Measurements from ENCODE around the gene RARRES2.

Gene RARRES2

DNA sequence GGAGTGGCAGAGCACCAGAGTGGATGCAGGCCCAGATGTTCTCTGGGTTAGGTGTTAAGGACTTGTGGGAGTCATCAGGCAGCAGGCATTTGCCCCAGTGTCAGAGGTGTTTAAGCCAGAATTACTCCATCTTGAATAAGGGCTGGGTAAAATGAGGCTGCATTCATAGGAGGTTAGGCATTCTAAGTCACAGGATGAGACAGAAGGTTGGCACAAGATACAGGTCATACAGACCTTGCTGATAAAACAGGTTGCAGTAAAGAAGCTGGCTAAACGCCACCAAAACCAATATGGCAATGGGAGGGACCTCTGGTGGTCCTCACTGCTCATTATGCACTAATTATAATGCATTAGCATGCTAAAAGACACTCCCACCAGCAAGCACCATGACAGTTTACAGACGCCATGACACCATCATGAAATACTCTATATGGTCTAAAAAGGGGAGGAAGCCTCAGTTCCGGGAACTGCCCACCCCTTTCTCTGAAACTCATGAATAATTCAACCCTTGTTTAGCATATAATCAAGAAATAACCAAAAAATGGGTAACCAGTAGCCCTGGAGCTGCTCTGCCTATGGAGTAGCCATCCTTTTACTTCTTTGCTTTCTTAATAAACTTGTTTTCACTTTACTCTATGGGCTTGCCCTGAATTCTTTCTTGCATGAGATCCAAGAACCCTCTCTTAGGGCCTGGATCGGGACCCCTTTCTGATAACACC, 19.2 kb downstream of the RARRES2 start:
- no peak for TF ChIP-seq TCF12 (IDR thresholded peaks at IDR 0.05; ENCODE audit: low read depth)
- TF ChIP-seq TAF1 (IDR thresholded peaks at IDR 0.05; ENCODE audit: low read depth), result no peak
- no peak for TF ChIP-seq ZBTB7A (IDR thresholded peaks at IDR 0.05; ENCODE audit: low read depth)
- TF ChIP-seq FOXM1 (IDR thresholded peaks at IDR 0.05; ENCODE audit: borderline replicate concordance, low read depth), result no peak
- no peak for TF ChIP-seq EGR1 (IDR thresholded peaks at IDR 0.05)
- TF ChIP-seq, protein P1, sequence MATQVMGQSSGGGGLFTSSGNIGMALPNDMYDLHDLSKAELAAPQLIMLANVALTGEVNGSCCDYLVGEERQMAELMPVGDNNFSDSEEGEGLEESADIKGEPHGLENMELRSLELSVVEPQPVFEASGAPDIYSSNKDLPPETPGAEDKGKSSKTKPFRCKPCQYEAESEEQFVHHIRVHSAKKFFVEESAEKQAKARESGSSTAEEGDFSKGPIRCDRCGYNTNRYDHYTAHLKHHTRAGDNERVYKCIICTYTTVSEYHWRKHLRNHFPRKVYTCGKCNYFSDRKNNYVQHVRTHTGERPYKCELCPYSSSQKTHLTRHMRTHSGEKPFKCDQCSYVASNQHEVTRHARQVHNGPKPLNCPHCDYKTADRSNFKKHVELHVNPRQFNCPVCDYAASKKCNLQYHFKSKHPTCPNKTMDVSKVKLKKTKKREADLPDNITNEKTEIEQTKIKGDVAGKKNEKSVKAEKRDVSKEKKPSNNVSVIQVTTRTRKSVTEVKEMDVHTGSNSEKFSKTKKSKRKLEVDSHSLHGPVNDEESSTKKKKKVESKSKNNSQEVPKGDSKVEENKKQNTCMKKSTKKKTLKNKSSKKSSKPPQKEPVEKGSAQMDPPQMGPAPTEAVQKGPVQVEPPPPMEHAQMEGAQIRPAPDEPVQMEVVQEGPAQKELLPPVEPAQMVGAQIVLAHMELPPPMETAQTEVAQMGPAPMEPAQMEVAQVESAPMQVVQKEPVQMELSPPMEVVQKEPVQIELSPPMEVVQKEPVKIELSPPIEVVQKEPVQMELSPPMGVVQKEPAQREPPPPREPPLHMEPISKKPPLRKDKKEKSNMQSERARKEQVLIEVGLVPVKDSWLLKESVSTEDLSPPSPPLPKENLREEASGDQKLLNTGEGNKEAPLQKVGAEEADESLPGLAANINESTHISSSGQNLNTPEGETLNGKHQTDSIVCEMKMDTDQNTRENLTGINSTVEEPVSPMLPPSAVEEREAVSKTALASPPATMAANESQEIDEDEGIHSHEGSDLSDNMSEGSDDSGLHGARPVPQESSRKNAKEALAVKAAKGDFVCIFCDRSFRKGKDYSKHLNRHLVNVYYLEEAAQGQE (IDR thresholded peaks at IDR 0.05; ENCODE audit: low read depth), result no peak
- no peak for TF ChIP-seq CEBPB (IDR thresholded peaks at IDR 0.05)
- TF ChIP-seq RAD21 (IDR thresholded peaks at IDR 0.05; ENCODE audit: low read depth), result no peak
- TF ChIP-seq, protein P2, sequence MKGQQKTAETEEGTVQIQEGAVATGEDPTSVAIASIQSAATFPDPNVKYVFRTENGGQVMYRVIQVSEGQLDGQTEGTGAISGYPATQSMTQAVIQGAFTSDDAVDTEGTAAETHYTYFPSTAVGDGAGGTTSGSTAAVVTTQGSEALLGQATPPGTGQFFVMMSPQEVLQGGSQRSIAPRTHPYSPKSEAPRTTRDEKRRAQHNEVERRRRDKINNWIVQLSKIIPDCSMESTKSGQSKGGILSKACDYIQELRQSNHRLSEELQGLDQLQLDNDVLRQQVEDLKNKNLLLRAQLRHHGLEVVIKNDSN (IDR thresholded peaks at IDR 0.05), result no peak
- TF ChIP-seq CREB1 (IDR thresholded peaks at IDR 0.05; ENCODE audit: low read depth), result no peak
- TF ChIP-seq YY1 (IDR thresholded peaks at IDR 0.05; ENCODE audit: low read depth), result no peak
- TF ChIP-seq TEAD4 (IDR thresholded peaks at IDR 0.05), result no peak

DNA sequence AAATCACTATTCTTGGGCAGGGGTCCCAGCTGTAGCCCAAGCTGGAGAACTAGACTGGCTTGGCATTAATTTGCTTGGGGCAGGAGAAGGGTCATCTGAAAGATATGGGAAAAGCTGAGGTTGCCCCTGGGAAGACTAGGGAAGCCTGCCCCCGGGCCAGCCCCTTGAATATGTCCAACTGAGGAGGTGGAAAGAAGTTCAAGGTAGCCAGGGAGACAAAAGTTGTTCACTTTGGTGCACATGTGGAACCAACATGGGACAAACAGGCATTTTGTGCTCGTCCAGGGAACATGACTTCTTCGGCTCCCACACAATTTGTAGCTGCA, 19.7 kb downstream of the RARRES2 start:
- TF ChIP-seq TCF12 (IDR thresholded peaks at IDR 0.05; ENCODE audit: low read depth) (no peak), CEBPB (IDR thresholded peaks at IDR 0.05) (no peak), TEAD4 (IDR thresholded peaks at IDR 0.05) (no peak), FOXM1 (IDR thresholded peaks at IDR 0.05; ENCODE audit: borderline replicate concordance, low read depth) (no peak), TAF1 (IDR thresholded peaks at IDR 0.05; ENCODE audit: low read depth) (no peak), YY1 (IDR thresholded peaks at IDR 0.05; ENCODE audit: low read depth) (no peak), CREB1 (IDR thresholded peaks at IDR 0.05; ENCODE audit: low read depth) (no peak)

DNA sequence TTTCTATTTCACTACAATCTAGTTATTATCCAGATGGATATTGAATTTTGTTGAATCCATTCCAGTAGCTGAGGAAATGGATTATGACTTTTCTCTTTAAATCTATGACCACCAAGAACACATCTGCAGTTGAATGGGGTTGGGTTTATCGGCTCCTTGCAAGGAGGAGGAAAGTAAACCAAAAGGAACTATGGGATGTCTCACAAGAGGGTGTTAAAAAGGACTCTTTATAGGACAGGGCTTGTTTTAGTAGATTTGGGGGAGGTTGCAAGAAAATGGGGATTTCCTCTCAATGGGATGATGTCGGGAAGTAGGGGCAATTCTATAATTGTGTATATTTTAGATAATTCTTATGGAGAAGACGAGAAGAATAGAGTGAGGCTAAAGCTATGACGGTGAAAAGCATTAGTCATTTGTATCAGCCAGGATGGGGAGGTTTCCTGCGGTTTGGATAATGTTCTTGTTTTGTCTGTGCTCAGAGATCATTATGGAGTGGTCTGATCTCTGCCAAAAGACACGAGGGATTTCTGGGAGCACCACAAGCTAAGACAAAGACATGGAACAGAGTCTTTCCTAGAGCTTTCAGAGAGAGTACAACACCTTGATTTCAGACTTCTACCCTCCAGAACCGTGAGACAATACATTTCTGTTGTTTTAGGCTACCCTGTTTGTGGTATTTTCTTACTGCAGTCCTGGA, 23.5 kb downstream of the RARRES2 start:
- TF ChIP-seq TAF1 (IDR thresholded peaks at IDR 0.05; ENCODE audit: low read depth) (no peak), TCF12 (IDR thresholded peaks at IDR 0.05; ENCODE audit: low read depth) (no peak), CEBPB (IDR thresholded peaks at IDR 0.05) (no peak), EGR1 (IDR thresholded peaks at IDR 0.05) (no peak), FOXM1 (IDR thresholded peaks at IDR 0.05; ENCODE audit: borderline replicate concordance, low read depth) (no peak), YY1 (IDR thresholded peaks at IDR 0.05; ENCODE audit: low read depth) (no peak), EP300 (IDR thresholded peaks at IDR 0.05; ENCODE audit: borderline replicate concordance) (no peak), CREB1 (IDR thresholded peaks at IDR 0.05; ENCODE audit: low read depth) (no peak), ZBTB7A (IDR thresholded peaks at IDR 0.05; ENCODE audit: low read depth) (no peak), TEAD4 (IDR thresholded peaks at IDR 0.05) (no peak), NFIC (IDR thresholded peaks at IDR 0.05) (no peak), RAD21 (IDR thresholded peaks at IDR 0.05; ENCODE audit: low read depth) (no peak)
- TF ChIP-seq, protein P2 (IDR thresholded peaks at IDR 0.05), result no peak
- TF ChIP-seq, protein P1 (IDR thresholded peaks at IDR 0.05; ENCODE audit: low read depth), result no peak
- TF ChIP-seq, protein P3, sequence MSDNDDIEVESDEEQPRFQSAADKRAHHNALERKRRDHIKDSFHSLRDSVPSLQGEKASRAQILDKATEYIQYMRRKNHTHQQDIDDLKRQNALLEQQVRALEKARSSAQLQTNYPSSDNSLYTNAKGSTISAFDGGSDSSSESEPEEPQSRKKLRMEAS (IDR thresholded peaks at IDR 0.05), result no peak

DNA sequence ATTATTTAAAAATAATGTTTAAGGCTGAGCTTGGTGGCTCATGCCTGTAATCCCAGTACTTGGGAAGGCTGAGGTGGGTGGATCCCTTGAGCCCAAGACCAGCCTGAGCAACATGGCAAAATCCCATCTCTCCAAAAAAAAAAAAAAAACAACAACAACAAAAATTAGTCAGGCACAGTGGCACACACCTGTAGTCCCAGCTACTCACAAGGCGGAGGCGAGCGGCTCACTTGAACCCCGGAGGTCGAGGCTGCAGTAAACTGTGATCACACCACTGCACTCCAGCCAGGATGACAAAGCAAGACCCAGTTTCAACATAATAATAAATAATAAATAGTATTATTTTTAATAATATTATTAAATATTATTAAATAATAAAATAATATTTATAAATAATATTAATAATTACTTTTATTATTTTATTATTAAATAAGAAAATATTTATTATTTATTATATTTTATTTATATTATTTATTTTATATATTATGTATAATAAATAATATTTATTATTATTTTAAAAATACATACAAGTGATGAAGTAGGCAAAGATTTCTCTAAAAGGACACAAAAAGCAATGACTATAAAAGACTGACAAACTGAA, 26.7 kb downstream of the RARRES2 start:
- TF ChIP-seq FOXM1 (IDR thresholded peaks at IDR 0.05; ENCODE audit: borderline replicate concordance, low read depth) (no peak), CEBPB (IDR thresholded peaks at IDR 0.05) (no peak), TEAD4 (IDR thresholded peaks at IDR 0.05) (no peak), EGR1 (IDR thresholded peaks at IDR 0.05) (no peak), YY1 (IDR thresholded peaks at IDR 0.05; ENCODE audit: low read depth) (no peak), ZBTB7A (IDR thresholded peaks at IDR 0.05; ENCODE audit: low read depth) (no peak), NFIC (IDR thresholded peaks at IDR 0.05) (no peak), CREB1 (IDR thresholded peaks at IDR 0.05; ENCODE audit: low read depth) (no peak), EP300 (IDR thresholded peaks at IDR 0.05; ENCODE audit: borderline replicate concordance) (no peak), RAD21 (IDR thresholded peaks at IDR 0.05; ENCODE audit: low read depth) (no peak), TCF12 (IDR thresholded peaks at IDR 0.05; ENCODE audit: low read depth) (no peak), TAF1 (IDR thresholded peaks at IDR 0.05; ENCODE audit: low read depth) (no peak)
- TF ChIP-seq, protein P1 (IDR thresholded peaks at IDR 0.05; ENCODE audit: low read depth), result no peak
- TF ChIP-seq, protein P3 (IDR thresholded peaks at IDR 0.05), result no peak
- TF ChIP-seq, protein P2 (IDR thresholded peaks at IDR 0.05), result no peak

All from Ishikawa (cell line).